ENCODE data around the gene ALDH7A1.
"Not testable (repeated sequence)": the region's sequence is repeated elsewhere in the genome, so short reads cannot be mapped to it uniquely, and the experiment has no call there.

Gene ALDH7A1

DNA sequence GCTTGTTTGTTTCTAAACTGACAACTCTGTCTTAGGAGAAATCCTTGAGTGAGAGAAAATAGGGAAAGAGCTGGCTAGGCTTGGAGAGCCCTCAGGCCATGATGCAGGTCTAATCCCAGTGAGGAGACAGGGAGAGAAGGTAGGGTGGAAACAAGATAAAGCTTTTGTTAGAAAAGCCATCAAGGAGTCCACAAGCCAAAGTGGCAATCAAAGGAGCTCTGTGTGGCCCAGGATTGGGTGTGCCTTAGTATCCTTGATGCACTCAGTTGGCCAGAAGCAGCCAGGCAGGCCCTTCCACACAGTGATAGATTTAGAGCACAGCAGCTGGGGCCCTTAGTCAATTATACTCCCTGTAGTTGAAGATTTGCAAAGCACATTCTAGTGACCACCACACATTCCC lies 73.9 kb downstream of the ALDH7A1 start:
- H3K79me2 ChIP-seq (ENCODE audit: insufficient read depth, low read length): no peaks in the 10 kb centered on the region
- no peaks in the 10 kb centered on the region for H3K27me3 ChIP-seq (ENCODE audit: low read length)
- no peak overlapping the region for H2AFZ ChIP-seq (ENCODE audit: low read depth, low read length, severe bottlenecking)
- no peak overlapping the region for H3K4me3 ChIP-seq (ENCODE audit: insufficient read depth, low read length, poor library complexity, severe bottlenecking)
- TF ChIP-seq, protein P1, sequence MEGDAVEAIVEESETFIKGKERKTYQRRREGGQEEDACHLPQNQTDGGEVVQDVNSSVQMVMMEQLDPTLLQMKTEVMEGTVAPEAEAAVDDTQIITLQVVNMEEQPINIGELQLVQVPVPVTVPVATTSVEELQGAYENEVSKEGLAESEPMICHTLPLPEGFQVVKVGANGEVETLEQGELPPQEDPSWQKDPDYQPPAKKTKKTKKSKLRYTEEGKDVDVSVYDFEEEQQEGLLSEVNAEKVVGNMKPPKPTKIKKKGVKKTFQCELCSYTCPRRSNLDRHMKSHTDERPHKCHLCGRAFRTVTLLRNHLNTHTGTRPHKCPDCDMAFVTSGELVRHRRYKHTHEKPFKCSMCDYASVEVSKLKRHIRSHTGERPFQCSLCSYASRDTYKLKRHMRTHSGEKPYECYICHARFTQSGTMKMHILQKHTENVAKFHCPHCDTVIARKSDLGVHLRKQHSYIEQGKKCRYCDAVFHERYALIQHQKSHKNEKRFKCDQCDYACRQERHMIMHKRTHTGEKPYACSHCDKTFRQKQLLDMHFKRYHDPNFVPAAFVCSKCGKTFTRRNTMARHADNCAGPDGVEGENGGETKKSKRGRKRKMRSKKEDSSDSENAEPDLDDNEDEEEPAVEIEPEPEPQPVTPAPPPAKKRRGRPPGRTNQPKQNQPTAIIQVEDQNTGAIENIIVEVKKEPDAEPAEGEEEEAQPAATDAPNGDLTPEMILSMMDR (IDR thresholded peaks at IDR 0.05; ENCODE audit: insufficient read depth, low read length, poor library complexity, severe bottlenecking): no peak
- no peak for TF ChIP-seq EZH2phosphoT487 (conservative IDR thresholded peaks at IDR 0.05; ENCODE audit: low read length)
- no peaks in the 10 kb centered on the region for H3K36me3 ChIP-seq (ENCODE audit: low read length)
- H3K9me3 ChIP-seq (ENCODE audit: insufficient read depth, low read length): no peaks in the 10 kb centered on the region
- H4K20me1 ChIP-seq (ENCODE audit: low read depth, low read length): no peaks in the 10 kb centered on the region
- no peak overlapping the region for H3K9ac ChIP-seq (ENCODE audit: low read length)
- H3K27ac ChIP-seq (ENCODE audit: low read depth, low read length): no peak overlapping the region
- no peak overlapping the region for H3K4me2 ChIP-seq (ENCODE audit: low read depth, low read length, poor library complexity, severe bottlenecking)
- no peaks in the 10 kb centered on the region for H3K9me2 ChIP-seq (replicated peaks; ENCODE audit: insufficient read depth, low read length)
- no peaks in the 10 kb centered on the region for H3F3A ChIP-seq (ENCODE audit: insufficient read depth)

DNA sequence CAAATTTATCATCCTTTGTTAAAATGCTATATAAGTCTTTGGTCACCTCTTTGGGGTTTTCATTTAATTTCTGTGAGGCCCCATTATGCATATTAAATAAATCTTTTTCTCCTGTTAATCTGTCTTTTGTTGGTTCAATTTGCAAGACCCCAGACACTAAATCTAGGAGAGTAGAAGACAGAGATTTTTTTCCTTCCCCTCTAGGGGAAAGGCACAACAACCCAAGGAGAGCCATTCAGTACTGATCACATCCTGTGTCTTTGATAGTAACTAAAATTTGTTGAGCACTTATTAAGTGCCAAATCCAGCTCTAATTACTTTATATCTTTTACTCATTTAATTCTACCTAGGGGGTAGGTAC lies 74.4 kb downstream of the ALDH7A1 start:
- Histone ChIP-seq H3K4me3 (ENCODE audit: insufficient read depth, low read length, poor library complexity, severe bottlenecking) (no peak overlapping the region), H3F3A (ENCODE audit: insufficient read depth) (no peaks in the 10 kb centered on the region), H4K20me1 (ENCODE audit: low read depth, low read length) (no peaks in the 10 kb centered on the region), H3K36me3 (ENCODE audit: low read length) (no peaks in the 10 kb centered on the region), H3K9me2 (replicated peaks; ENCODE audit: insufficient read depth, low read length) (no peaks in the 10 kb centered on the region), H3K4me2 (ENCODE audit: low read depth, low read length, poor library complexity, severe bottlenecking) (no peak overlapping the region), H3K9me3 (ENCODE audit: insufficient read depth, low read length) (no peaks in the 10 kb centered on the region), H2AFZ (ENCODE audit: low read depth, low read length, severe bottlenecking) (no peak overlapping the region), H3K9ac (ENCODE audit: low read length) (no peak overlapping the region), H3K79me2 (ENCODE audit: insufficient read depth, low read length) (no peaks in the 10 kb centered on the region), H3K27ac (ENCODE audit: low read depth, low read length) (no peak overlapping the region), H3K27me3 (ENCODE audit: low read length) (no peaks in the 10 kb centered on the region)
- TF ChIP-seq, protein P1 (IDR thresholded peaks at IDR 0.05; ENCODE audit: insufficient read depth, low read length, poor library complexity, severe bottlenecking): no peak
- no peak for TF ChIP-seq EZH2phosphoT487 (conservative IDR thresholded peaks at IDR 0.05; ENCODE audit: low read length)

DNA sequence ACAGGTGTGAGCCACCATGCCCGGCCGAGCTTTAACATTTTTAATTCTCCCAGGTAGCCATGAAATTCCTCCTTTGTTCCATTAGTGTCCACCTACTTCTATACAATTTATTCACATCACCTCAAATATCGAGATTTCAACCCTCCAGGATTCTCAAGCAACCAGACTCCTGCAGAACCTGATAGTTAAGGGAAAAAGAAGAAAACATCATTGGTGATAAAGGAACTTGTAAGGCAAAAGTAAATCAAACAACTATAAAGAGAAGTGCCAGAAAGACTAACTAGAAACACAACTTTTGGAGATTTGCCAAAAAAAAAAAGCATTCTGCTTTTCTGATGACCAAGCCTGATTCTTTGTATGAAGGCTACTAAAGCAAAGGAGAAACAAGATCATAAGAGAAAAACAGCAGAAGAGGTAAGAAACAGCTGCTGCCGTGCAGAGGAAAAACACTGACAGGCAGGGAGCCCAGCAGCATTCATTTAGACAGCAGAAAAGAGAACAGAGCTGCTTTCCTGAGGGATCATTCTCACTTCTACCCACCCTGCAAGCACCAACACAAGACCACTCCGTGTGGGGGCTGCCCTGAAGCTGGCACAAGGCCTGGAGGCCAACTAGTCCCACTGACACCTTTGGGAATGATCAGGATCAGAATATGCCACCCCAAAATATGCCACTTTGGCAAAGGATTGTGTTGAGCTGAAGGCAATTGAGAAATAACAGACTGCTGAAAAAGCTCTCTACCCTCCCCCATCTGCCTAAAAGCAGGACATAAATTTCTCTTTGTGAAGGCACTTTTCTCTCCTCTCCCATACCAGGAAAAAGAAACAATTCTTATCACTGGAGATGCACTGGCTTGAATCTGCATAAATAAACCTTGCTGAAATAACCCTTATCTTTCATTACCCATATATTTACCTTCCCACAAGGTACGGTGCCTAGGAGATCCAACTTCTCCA lies 75.1 kb downstream of the ALDH7A1 start:
- Histone ChIP-seq H3K36me3 (ENCODE audit: low read length) (no peaks in the 10 kb centered on the region), H3K9ac (ENCODE audit: low read length) (no peak overlapping the region), H3K9me2 (replicated peaks; ENCODE audit: insufficient read depth, low read length) (no peaks in the 10 kb centered on the region), H3K27ac (ENCODE audit: low read depth, low read length) (no peak overlapping the region), H3K4me3 (ENCODE audit: insufficient read depth, low read length, poor library complexity, severe bottlenecking) (no peak overlapping the region), H3K79me2 (ENCODE audit: insufficient read depth, low read length) (no peaks in the 10 kb centered on the region), H3K9me3 (ENCODE audit: insufficient read depth, low read length) (no peaks in the 10 kb centered on the region), H3K4me2 (ENCODE audit: low read depth, low read length, poor library complexity, severe bottlenecking) (no peak overlapping the region), H2AFZ (ENCODE audit: low read depth, low read length, severe bottlenecking) (no peak overlapping the region), H3F3A (ENCODE audit: insufficient read depth) (no peaks in the 10 kb centered on the region), H3K27me3 (ENCODE audit: low read length) (no peaks in the 10 kb centered on the region), H4K20me1 (ENCODE audit: low read depth, low read length) (no peaks in the 10 kb centered on the region)
- TF ChIP-seq EZH2phosphoT487 (conservative IDR thresholded peaks at IDR 0.05; ENCODE audit: low read length): no peak
- TF ChIP-seq, protein P1 (IDR thresholded peaks at IDR 0.05; ENCODE audit: insufficient read depth, low read length, poor library complexity, severe bottlenecking): no peak

DNA sequence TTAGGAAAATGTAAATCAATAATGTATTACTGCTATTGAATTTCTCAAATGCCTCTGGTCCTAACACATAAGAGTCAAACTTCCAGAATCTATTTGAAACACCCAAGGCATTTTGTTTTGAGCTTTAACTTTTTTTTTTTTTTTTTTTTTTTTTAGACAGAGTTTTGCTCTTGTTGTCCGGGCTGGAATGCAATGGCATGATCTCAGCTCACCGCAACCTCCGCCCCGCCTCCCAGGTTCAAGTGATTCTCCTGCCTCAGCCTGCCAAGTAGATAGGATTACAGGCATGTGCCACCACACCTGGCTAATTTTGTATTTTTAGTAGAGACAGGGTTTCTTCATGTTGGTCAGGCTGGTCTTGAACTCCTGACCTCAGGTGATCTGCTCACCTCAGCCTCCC lies 75.8 kb downstream of the ALDH7A1 start:
- not testable (repeated sequence) for H3K4me2 ChIP-seq (ENCODE audit: low read depth, low read length, poor library complexity, severe bottlenecking); H3K27ac ChIP-seq (ENCODE audit: low read depth, low read length)

More for the DNA sequence above, 75.8 kb downstream of the ALDH7A1 start:
- H3K79me2 ChIP-seq (ENCODE audit: insufficient read depth, low read length); H4K20me1 ChIP-seq (ENCODE audit: low read depth, low read length); H3K9me2 ChIP-seq (replicated peaks; ENCODE audit: insufficient read depth, low read length); H3K36me3 ChIP-seq (ENCODE audit: low read length); H3K27me3 ChIP-seq (ENCODE audit: low read length); H3K9ac ChIP-seq (ENCODE audit: low read length); H3F3A ChIP-seq (ENCODE audit: insufficient read depth); H3K9me3 ChIP-seq (ENCODE audit: insufficient read depth, low read length); H2AFZ ChIP-seq (ENCODE audit: low read depth, low read length, severe bottlenecking); H3K4me3 ChIP-seq (ENCODE audit: insufficient read depth, low read length, poor library complexity, severe bottlenecking): not testable (repeated sequence)
